ENCODE measurements around the gene FEZ2.

The FEZ2 gene

DNA sequence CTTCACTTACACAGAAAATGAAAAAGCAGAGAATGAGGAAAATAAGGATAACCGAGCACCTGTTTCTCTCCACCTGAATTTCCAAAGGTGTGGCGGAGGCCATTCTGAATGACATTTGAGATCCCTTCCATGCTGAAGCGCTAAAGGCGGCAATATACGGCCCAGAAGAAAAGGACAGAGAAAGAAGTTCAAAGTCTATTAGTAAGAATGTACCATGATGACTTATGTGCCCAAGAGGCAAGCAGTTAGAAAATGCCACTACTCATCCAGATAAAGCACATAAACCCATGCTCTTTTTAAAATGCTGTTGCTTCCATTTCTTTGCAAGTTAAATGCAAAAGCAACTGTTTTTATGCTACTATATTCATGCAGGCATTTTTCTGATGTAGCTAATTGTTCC is 37.2 kb downstream of the FEZ2 start:
- DNase-seq = no peak

DNA sequence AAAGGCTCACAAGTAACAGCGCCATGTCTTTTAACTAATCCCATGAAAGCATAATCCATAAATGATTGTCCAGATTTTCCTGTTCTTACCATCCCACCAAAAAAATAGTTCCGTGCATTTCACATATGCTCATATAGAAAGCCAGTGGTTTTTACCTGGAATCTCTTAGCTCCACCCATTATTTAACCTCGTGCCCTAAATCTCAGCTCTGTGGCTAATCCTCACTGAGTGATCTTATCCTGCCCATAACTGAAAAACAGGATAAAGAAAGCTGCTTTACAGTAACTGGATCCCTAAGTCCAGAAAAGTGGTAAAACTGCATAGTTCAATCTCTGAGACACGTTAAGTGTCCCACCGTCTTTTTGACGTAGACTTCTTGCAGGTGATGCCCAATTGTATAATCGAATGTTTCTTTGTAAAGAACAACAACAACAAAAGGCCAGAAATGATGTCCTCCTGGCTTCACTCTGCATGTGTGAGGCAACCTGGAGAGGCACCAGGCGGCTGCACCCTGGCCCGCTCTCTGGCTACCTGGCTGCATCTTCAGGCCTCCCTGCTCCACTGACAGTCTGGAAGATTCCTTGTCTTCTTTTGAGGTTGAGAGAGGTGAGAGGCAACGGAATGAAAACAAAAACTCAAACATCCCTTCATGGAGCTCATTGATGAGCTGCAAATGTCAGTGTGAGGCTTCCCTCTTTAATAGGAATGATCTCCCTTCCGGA is 38.6 kb downstream of the FEZ2 start:
- DNase-seq = no peak

- no peak for DNase-seq
These were observed 41.1 kb downstream of the FEZ2 start for GRCh38 chr2:36556842-36557241.

- DNase-seq = no peak
These were observed 42.2 kb downstream of the FEZ2 start for GRCh38 chr2:36555789-36556188.

- no peak for DNase-seq
These were observed 43.4 kb downstream of the FEZ2 start for GRCh38 chr2:36554531-36554930.

GRCh38 chr2:36553683-36554082 is 44.3 kb downstream of the FEZ2 start:
- no peak for DNase-seq

DNA sequence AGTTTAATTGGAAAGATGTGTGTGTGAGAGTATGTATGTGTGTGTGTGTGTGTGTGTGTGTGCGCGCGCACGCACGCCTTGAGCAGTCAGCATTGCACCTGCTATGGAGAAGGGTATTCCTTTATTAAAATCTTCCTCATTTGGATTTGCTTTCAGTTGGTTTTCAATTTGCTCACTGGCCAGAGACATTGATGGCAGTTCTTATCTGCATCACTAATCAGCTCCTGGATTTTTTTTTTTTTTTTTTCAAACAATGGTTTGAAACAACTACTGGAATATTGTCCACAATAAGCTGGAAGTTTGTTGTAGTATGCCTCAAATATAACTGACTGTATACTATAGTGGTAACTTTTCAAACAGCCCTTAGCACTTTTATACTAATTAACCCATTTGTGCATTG is 48.0 kb downstream of the FEZ2 start:
- no peak for DNase-seq

DNA sequence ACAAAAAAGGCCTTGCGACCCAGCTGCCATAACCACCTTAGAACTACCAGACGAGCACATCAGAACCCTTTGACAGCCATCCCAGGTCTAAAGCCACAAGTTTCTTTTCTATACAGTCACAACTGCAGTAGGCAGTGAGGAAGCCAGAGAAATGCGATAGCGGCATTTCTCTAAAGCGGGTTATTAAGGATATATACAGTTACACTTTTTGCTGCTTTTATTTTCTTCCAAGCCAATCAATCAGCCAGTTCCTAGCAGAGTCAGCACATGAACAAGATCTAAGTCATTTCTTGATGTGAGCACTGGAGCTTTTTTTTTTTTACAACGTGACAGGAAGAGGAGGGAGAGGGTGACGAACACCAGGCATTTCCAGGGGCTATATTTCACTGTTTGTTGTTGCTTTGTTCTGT is 48.8 kb downstream of the FEZ2 start:
- DNase-seq = no peak

DNA sequence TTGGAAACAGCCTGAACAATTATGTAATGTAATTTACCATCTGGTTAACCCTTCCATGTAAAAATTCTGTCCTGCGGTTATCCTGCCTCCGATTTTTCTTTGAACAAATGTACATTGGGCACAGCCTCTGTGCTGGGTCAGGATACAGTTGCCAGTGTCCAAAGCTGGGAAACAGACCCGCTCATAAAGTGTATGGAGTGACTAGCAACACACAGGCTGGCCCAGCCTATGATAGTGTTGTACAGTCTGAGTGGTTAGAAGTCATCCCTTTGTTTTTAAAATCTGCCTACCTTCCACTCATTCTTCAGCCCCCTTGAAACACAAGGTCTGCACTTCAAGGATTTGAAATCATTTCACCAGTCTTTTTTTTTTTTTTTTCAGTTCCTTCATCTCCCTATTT is 50.1 kb downstream of the FEZ2 start:
- DNase-seq = no peak

DNA sequence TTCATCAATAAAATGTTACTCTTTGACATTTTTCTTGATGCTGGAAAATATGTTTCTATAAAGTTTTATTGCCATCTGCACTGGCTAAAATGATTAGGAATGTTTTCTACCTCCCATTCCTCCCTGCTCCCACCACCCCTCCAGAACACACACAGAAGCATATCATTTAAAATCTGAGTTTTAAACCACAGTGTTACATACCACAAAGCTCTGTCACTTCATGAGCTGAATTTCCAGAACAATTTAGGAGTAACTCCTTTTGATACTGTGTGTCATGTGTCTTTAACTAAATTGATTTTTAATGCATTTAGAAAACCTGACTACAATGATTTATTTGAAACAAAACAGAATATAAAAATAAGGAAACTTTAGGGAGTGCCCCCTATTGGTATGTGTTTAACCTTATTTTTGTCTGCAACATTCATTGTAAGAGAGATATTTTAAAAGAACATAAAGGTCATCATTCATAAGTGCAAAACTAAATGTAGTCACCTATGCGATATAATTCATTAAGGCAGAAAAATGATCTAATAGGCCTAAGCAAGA is 52.0 kb downstream of the FEZ2 start:
- no peak for DNase-seq

GRCh38 chr2:36544638-36545338 is 53.2 kb downstream of the FEZ2 start:
- DNase-seq = no peak

- no peak for DNase-seq
These were observed 55.9 kb downstream of the FEZ2 start for GRCh38 chr2:36541891-36542595.

GRCh38 chr2:36540986-36541754 is 56.8 kb downstream of the FEZ2 start:
- DNase-seq = no peak

DNA sequence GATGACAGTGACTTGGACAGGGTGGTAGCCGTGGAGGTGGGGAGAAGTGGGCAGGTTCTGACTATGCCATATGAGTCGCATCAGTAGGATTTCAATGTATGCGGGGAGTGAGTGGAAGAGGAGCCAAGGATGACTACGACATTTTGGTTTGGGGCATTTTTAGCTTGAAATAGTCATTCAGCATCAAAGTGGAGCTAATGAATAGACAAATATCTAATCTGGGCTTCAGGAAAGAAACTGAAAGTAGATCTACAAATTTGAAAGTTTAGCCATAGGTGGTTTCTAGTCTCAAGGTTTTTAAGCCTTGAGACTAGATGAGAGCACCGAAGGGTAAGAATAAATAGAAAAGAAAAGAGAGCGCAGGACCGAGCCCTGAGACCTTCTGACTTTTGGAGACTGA is 58.3 kb downstream of the FEZ2 start:
- no peak for DNase-seq

DNA sequence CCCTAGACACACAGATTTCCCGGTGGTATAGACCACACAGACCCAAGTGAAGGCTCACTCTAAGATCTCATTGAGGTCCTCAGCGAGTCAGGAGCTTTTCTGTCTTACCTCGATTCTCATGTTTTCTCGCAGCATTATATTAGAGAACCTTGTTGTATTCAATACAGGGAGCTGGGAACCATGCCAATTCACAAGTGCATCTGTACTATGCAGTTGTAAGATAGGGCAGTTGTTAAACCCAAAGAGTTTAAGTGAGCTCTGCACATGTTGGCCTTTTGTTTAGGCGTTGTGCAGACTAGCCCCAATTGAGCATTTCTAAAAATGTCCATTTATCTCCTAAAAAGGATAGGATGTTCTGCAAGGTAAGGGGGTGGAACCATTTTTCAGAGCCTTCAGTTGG is 59.6 kb downstream of the FEZ2 start:
- DNase-seq = no peak

- no peak for DNase-seq
These were observed 61.2 kb downstream of the FEZ2 start for GRCh38 chr2:36536776-36537175.

DNA sequence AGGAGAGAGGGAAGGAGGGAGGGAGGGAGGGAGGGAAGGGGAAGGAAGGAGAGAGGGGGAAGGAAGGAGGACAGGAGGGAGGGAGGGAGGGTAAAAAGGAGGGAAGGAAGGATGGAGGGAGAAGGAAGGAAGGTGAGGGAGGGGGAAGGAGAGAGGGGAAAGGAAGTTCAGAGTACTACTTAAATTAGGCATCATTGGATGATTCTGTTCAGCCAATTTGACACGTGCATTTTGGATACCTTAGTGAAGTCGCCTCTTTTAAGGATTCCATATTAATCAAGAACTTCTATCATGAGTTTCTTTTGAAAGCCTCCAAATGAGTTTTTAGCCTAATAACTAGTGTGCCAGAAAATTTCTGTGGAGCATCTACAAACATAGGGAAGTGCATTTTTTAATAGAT is 62.9 kb downstream of the FEZ2 start:
- DNase-seq = no peak

- DNase-seq = no peak
These were observed 63.6 kb downstream of the FEZ2 start for GRCh38 chr2:36534275-36534799.

GRCh38 chr2:36530983-36531354 is 67.0 kb downstream of the FEZ2 start:
- no peak for DNase-seq

DNA sequence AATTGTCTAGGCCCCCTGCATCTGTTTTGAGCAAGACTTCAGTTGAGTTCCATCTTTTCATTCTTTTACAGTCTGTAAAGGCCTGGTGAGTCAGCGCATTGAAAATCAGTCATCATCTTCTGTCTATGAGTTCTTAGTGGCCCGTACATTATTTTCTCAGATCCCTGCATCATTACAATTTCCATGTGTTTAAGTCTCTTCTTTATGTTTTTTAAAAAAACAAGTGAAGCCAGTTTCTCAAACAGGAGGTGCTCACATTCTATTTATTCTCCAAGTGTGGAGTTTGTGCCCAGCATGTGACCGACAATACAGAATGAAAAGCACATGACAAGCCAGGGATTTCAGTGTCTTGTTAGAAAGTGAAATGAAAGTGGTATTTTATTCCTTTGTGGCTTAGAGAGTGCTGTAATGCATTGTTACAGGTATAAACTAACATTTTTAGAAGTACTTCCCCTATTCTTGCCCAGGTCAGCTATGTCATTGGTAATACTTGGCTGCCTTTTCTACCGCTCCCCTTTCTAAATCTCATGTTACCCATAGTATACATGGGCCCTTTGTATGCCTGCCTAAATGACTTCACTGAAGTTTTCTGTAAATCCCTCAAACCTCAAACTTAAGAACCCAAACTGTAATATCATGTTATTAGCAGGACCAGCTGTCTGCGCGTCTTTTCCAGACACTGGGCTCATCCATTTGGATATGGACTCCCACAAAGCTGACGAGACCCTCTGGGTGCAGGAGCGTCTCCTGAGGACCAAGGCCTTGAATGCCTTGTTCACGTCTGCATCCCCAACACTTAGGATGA is 67.6 kb downstream of the FEZ2 start:
- DNase-seq = no peak

DNA sequence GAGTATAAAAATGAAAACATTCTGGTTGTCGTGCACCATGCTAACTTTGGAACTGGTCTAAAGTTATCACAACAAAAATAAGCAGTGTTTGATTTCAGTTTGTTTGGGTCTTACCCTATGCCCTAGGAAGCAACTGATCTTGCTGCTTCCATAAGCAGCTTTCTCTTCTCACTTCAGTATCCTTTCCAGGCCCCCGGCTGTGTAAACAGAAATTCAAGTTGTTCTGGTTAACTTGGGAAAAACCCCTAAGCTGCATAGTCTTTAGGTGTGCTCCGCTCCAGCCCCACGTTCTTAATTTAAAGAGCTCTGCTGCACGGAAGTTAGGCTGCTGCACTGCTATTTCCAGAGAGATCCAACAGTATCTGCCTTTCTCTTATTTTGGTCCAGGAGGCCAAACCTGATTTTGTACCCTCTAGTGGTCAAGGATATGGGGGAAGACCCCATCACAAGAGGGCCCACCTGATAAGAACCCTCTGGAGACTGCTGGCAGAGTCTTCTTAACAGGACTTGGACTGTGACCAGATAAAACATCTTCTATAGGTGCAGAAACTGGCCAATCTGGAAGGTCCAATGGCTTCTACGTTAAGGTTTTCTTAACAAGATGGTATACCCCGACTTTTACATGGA is 69.1 kb downstream of the FEZ2 start:
- DNase-seq = no peak

DNA sequence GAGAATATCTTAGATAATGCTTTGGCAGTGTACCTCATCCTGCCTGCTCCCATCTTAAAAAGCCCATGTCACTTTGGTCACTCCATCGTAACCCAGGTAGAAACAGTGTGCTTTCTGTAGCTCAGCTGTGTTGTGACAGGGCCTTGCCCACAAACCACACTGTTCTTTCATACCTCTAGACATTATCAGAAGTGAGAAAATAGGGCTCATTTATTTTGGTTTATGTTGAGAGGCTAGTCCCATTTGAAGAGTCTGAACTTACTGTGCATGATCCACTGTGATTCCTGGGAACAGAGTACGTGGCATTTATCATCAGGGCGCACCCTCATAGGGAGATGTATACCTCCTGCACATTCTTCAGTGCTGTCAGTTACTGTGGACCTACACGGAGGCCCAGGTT is 69.7 kb downstream of the FEZ2 start:
- DNase-seq = no peak

Measured in NK-92 treated with Interleukin-12 subunit alpha and Interleukin-12 subunit beta, amount 100 ng/mL, for 24 hours (cell line).